GM12864 (cell line): Measurements from ENCODE around the gene EIF4G3.
"Not testable (repeated sequence)": the region's sequence is repeated elsewhere in the genome, so short reads cannot be mapped to it uniquely, and the experiment has no call there.

Source experiments
- DNase-seq: peaks from one replicate; pipeline ENCODE4 v3.0.0-alpha.2; 2011; ENCODE audit warnings: low read depth
- H3K4me3 ChIP-seq: 2 replicates; pipeline ENCODE4 v1.5.1; 2011; ENCODE audit warnings: mild to moderate bottlenecking, low read depth, low read length, control low read depth
- CTCF ChIP-seq: IDR thresholded peaks from 2 replicates; pipeline ENCODE4 v1.5.1; 2011; ENCODE audit warnings: low read depth, mild to moderate bottlenecking, moderate library complexity, low read length, control low read depth, inconsistent platforms; ENCODE audit errors: missing control alignments

The EIF4G3 gene

GRCh38 chr1:21198929-21199328 lies 22.2 kb upstream of the EIF4G3 start:
- TF ChIP-seq CTCF = no peak
- DNase-seq = no peak

DNA sequence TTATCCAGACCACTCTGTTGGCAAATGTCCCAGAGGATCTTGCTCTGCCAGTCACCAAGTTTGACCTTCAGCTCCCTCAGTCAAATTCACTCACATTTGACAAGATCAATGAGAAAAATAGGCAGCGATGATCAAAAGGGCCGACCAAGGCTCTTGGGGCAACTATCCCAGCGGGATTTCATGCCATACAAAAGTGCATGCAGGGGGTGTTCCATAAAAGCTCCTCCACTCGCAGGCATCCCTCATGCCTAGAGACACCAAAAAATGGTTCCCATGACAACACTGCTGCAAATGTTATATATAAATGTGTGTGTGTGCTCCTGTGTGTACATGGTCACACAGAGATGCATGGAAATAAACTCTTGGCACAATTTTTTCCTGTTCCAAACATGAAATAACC lies 16.2 kb upstream of the EIF4G3 start:
- DNase-seq = no peak
- H3K4me3 ChIP-seq = no peak overlapping the region
- TF ChIP-seq CTCF = no peak

More at GRCh38 chr1:21198929-21199328, 22.2 kb upstream of the EIF4G3 start:
- H3K4me3 ChIP-seq = no peak overlapping the region

- no peak overlapping the region for H3K4me3 ChIP-seq
- DNase-seq = no peak
- TF ChIP-seq CTCF = no peak
Measured at GRCh38 chr1:21192284-21192683, 15.6 kb upstream of the EIF4G3 start.

- DNase-seq, H3K4me3 ChIP-seq: not testable (repeated sequence)
Measured at GRCh38 chr1:21190771-21191170, 14.1 kb upstream of the EIF4G3 start.

DNA sequence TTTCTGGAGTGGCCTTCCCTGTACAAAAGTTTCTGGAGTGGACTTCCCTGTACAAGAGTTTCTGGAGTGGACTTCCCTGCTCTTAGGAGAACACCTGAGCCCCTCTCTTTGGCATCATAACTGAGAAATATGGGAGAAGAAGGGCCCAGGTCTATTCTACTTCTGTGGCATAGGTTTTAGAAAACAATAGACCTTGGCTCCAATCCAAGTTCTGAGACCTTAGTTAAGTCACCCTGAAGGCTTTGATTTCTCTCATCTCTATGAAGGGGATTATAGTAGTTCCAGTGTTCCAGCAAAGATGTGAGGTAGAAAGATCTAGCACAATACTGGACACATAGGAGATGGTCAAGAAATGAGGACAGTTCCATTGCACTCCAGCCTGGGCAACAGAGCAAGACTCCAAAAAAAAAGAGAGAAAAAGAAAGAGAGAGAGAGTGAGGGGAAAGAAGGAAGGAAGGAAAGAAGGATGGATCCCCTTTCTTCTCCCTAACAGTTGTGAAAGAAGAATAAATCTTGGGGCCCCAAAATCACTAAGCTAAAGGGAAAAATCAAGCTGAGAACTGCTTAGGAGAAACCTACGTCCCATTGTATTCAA lies 13.3 kb upstream of the EIF4G3 start:
- DNase-seq = no peak
- H3K4me3 ChIP-seq = no peak overlapping the region
- no peak for TF ChIP-seq CTCF

- no peak for DNase-seq
- H3K4me3 ChIP-seq = no peak overlapping the region
- no peak for TF ChIP-seq CTCF
Measured at GRCh38 chr1:21189421-21189820, 12.7 kb upstream of the EIF4G3 start.

- no peak for TF ChIP-seq CTCF
- H3K4me3 ChIP-seq = no peak overlapping the region
- DNase-seq = no peak
Measured at GRCh38 chr1:21188235-21188634, 11.5 kb upstream of the EIF4G3 start.

DNA sequence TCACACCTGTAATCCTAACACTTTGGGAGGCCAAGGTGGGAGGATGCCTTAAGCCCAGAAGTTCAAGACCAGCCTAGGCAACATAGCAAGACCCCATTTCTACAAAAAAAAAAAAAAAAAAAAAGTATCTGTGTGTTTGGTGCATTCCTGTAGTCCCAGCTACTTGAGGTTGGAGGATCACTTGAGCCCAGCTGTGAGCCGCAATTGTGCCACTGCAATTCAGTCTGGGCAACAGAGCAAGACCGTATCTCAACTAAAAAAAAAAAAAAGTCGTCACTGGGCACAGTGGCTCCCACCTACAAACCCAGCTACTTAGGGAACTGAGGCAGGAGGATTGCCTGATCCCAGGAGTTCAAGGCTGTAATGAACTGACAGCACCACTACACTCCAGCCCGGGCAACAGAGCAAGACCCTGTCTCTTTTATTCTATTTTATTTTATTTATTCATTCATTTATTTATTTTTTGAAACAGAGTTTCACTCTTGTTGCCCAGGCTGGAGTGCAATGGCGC lies 8.6 kb upstream of the EIF4G3 start:
- no peak for DNase-seq
- no peak overlapping the region for H3K4me3 ChIP-seq
- no peak for TF ChIP-seq CTCF
